ENCODE data around the gene EPB41L1. TPM values are rescaled to one million over a fixed set of nuclear protein-coding genes. Genes with fewer than 3 reads are reported as not detected.

The EPB41L1 gene
- total RNA-seq, 1 experiment from 2014 or later, result 38.7 TPM

DNA sequence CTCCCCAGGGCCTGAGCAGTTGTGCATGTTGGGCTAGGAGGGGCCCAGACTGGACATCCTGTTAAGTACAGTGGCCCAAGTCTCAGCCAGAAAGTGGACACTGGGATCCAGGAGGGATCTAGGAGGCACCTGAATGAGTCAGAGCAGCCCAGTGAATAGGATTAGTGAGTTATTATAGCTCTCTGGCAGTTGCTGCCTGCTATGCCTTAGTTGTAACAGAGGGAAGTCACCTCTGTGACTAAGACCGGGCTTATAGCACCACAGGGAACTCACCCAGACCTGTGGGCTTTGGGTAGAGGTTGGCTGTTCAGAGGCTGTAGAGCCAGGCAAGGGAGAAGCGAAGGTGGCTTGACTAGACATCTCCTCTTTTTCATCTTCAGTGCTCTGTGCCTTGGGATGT lies 42.7 kb downstream of the EPB41L1 start:
- DNase-seq (ENCODE audit: low spot score), result no peak
- H3K36me3 Mint-ChIP-seq, result no peaks in the 10 kb centered on the region
- TF ChIP-seq RELA (CRISPR knock-in tag; IDR thresholded peaks at IDR 0.05; ENCODE audit: borderline replicate concordance), result no peak
- no peak for TF ChIP-seq RORB (CRISPR knock-in tag; IDR thresholded peaks at IDR 0.05)
- TF ChIP-seq, protein P1, sequence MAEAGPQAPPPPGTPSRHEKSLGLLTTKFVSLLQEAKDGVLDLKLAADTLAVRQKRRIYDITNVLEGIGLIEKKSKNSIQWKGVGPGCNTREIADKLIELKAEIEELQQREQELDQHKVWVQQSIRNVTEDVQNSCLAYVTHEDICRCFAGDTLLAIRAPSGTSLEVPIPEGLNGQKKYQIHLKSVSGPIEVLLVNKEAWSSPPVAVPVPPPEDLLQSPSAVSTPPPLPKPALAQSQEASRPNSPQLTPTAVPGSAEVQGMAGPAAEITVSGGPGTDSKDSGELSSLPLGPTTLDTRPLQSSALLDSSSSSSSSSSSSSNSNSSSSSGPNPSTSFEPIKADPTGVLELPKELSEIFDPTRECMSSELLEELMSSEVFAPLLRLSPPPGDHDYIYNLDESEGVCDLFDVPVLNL (CRISPR knock-in tag; IDR thresholded peaks at IDR 0.05; ENCODE audit: borderline replicate concordance, low read depth), result no peak
- TF ChIP-seq, protein P2, sequence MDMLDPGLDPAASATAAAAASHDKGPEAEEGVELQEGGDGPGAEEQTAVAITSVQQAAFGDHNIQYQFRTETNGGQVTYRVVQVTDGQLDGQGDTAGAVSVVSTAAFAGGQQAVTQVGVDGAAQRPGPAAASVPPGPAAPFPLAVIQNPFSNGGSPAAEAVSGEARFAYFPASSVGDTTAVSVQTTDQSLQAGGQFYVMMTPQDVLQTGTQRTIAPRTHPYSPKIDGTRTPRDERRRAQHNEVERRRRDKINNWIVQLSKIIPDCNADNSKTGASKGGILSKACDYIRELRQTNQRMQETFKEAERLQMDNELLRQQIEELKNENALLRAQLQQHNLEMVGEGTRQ (CRISPR knock-in tag; IDR thresholded peaks at IDR 0.05), result no peak
- TF ChIP-seq GRHL2 (CRISPR knock-in tag; IDR thresholded peaks at IDR 0.05; ENCODE audit: insufficient replicate concordance, severe bottlenecking), result no peak
- TF ChIP-seq, protein P3, sequence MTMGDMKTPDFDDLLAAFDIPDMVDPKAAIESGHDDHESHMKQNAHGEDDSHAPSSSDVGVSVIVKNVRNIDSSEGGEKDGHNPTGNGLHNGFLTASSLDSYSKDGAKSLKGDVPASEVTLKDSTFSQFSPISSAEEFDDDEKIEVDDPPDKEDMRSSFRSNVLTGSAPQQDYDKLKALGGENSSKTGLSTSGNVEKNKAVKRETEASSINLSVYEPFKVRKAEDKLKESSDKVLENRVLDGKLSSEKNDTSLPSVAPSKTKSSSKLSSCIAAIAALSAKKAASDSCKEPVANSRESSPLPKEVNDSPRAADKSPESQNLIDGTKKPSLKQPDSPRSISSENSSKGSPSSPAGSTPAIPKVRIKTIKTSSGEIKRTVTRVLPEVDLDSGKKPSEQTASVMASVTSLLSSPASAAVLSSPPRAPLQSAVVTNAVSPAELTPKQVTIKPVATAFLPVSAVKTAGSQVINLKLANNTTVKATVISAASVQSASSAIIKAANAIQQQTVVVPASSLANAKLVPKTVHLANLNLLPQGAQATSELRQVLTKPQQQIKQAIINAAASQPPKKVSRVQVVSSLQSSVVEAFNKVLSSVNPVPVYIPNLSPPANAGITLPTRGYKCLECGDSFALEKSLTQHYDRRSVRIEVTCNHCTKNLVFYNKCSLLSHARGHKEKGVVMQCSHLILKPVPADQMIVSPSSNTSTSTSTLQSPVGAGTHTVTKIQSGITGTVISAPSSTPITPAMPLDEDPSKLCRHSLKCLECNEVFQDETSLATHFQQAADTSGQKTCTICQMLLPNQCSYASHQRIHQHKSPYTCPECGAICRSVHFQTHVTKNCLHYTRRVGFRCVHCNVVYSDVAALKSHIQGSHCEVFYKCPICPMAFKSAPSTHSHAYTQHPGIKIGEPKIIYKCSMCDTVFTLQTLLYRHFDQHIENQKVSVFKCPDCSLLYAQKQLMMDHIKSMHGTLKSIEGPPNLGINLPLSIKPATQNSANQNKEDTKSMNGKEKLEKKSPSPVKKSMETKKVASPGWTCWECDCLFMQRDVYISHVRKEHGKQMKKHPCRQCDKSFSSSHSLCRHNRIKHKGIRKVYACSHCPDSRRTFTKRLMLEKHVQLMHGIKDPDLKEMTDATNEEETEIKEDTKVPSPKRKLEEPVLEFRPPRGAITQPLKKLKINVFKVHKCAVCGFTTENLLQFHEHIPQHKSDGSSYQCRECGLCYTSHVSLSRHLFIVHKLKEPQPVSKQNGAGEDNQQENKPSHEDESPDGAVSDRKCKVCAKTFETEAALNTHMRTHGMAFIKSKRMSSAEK (CRISPR knock-in tag; IDR thresholded peaks at IDR 0.05; ENCODE audit: borderline replicate concordance), result no peak
- TF ChIP-seq ZNF396 (CRISPR knock-in tag; IDR thresholded peaks at IDR 0.05; ENCODE audit: borderline replicate concordance), result no peak
- TF ChIP-seq SP1 (CRISPR knock-in tag; conservative IDR thresholded peaks at IDR 0.05), result no peak
- H3K27ac Mint-ChIP-seq, result no peak overlapping the region
- no peak overlapping the region for H3K4me3 Mint-ChIP-seq
- no peaks in the 10 kb centered on the region for H3K27me3 Mint-ChIP-seq (ENCODE audit: low read depth)
- ChIA-PET CTCF (interaction anchor here (1.1 kb wide), 1 partner anchor 41 kb away, joined by 3 read pairs; no protein-coding TSS in a partner anchor), POLR2A (no interaction called here)
- no peak for ATAC-seq
- H3K4me1 Mint-ChIP-seq, result no peaks in the 10 kb centered on the region
- no peaks in the 10 kb centered on the region for H3K9me3 Mint-ChIP-seq

DNA sequence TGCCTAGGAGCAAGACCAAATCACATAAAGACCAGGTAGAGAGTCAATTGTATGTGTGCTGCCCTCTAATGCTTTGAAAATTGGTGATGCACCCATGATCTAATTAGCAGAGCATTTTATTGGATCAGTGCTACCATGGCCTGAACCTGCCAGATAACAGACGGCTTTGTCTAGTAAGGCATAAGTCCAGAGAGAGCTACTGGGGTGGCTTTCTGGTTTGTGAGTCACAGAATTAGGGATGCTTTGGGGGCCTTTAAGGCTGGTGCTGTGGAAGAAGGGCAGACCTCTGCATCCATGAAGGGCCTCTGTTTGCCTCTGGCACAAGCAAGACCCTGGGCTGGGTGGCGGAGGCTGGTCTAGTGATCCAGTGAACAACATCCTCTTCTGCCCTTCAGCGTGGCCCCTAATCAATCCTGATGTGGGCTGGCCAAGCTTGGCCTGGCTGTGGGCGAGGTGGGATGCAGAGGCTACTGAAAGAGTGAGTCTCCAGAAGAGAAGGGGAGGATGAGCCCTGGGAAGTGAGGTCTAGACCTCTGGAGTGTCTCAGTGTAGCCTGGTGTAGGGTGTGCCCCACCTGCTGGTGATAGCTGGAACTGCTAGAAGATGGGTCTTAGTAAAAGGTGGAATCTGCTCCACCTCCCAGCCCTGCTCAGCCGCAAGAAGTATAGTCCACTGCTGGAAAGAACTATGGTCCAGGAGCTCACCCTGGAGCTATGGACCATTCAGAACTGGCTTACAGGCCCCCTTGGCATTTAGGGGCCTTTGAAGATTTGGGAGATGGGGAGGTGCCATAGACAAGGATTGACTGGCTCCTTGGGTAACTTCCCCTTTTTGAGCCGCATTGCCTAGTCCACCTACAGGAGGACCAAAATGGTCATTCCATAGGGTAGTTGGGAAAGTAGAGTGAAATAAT lies 45.1 kb downstream of the EPB41L1 start:
- no peak for TF ChIP-seq GTF2I (CRISPR knock-in tag; conservative IDR thresholded peaks at IDR 0.05)
- TF ChIP-seq, protein P4, sequence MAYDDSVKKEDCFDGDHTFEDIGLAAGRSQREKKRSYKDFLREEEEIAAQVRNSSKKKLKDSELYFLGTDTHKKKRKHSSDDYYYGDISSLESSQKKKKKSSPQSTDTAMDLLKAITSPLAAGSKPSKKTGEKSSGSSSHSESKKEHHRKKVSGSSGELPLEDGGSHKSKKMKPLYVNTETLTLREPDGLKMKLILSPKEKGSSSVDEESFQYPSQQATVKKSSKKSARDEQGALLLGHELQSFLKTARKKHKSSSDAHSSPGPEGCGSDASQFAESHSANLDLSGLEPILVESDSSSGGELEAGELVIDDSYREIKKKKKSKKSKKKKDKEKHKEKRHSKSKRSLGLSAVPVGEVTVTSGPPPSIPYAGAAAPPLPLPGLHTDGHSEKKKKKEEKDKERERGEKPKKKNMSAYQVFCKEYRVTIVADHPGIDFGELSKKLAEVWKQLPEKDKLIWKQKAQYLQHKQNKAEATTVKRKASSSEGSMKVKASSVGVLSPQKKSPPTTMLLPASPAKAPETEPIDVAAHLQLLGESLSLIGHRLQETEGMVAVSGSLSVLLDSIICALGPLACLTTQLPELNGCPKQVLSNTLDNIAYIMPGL (CRISPR knock-in tag; IDR thresholded peaks at IDR 0.05), result no peak
- TF ChIP-seq, protein P5, sequence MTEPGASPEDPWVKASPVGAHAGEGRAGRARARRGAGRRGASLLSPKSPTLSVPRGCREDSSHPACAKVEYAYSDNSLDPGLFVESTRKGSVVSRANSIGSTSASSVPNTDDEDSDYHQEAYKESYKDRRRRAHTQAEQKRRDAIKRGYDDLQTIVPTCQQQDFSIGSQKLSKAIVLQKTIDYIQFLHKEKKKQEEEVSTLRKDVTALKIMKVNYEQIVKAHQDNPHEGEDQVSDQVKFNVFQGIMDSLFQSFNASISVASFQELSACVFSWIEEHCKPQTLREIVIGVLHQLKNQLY (CRISPR knock-in tag; IDR thresholded peaks at IDR 0.05), result no peak
- TF ChIP-seq TCF7 (CRISPR knock-in tag; IDR thresholded peaks at IDR 0.05; ENCODE audit: low read depth), result no peak
- TF ChIP-seq, protein P6, sequence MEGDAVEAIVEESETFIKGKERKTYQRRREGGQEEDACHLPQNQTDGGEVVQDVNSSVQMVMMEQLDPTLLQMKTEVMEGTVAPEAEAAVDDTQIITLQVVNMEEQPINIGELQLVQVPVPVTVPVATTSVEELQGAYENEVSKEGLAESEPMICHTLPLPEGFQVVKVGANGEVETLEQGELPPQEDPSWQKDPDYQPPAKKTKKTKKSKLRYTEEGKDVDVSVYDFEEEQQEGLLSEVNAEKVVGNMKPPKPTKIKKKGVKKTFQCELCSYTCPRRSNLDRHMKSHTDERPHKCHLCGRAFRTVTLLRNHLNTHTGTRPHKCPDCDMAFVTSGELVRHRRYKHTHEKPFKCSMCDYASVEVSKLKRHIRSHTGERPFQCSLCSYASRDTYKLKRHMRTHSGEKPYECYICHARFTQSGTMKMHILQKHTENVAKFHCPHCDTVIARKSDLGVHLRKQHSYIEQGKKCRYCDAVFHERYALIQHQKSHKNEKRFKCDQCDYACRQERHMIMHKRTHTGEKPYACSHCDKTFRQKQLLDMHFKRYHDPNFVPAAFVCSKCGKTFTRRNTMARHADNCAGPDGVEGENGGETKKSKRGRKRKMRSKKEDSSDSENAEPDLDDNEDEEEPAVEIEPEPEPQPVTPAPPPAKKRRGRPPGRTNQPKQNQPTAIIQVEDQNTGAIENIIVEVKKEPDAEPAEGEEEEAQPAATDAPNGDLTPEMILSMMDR (IDR thresholded peaks at IDR 0.05), result peak; percentile 86
- no peak for TF ChIP-seq ZNF317 (CRISPR knock-in tag; IDR thresholded peaks at IDR 0.05; ENCODE audit: borderline replicate concordance, low read depth)
- TF ChIP-seq ZNF416 (CRISPR knock-in tag; IDR thresholded peaks at IDR 0.05), result no peak
- no peak for TF ChIP-seq KAT7 (CRISPR knock-in tag; IDR thresholded peaks at IDR 0.05; ENCODE audit: borderline replicate concordance)
- DNase-seq (ENCODE audit: low spot score), result peak; percentile 93
- ChIA-PET CTCF (interaction anchor here (0.5 to 4.8 kb wide), 30 partner anchors 8 to 283 kb away, joined by 3 to 93 read pairs (median 4); partner anchors contain the start of genes CNBD2 and SCAND1), POLR2A (interaction anchor here (0.6 kb wide), 1 partner anchor 536 kb away, joined by 12 read pairs; no protein-coding TSS in a partner anchor)
- Mint-ChIP-seq H3K9me3 (no peaks in the 10 kb centered on the region), H3K27me3 (ENCODE audit: low read depth) (no peaks in the 10 kb centered on the region), H3K4me1 (peaks cover 4% of the 10 kb centered on the region), H3K27ac (no peak overlapping the region), H3K4me3 (no peak overlapping the region), H3K36me3 (no peaks in the 10 kb centered on the region)
- peak; percentile 86 for ATAC-seq
